GM12874 (cell line): ENCODE measurements around the gene FSTL5.

Experiments
- CTCF ChIP-seq: IDR thresholded peaks from 2 replicates; pipeline ENCODE4 v1.5.1; 2011; ENCODE audit warnings: low read depth, mild to moderate bottlenecking, control low read depth, low read length, moderate library complexity; ENCODE audit not compliant: insufficient read depth

Gene FSTL5

DNA sequence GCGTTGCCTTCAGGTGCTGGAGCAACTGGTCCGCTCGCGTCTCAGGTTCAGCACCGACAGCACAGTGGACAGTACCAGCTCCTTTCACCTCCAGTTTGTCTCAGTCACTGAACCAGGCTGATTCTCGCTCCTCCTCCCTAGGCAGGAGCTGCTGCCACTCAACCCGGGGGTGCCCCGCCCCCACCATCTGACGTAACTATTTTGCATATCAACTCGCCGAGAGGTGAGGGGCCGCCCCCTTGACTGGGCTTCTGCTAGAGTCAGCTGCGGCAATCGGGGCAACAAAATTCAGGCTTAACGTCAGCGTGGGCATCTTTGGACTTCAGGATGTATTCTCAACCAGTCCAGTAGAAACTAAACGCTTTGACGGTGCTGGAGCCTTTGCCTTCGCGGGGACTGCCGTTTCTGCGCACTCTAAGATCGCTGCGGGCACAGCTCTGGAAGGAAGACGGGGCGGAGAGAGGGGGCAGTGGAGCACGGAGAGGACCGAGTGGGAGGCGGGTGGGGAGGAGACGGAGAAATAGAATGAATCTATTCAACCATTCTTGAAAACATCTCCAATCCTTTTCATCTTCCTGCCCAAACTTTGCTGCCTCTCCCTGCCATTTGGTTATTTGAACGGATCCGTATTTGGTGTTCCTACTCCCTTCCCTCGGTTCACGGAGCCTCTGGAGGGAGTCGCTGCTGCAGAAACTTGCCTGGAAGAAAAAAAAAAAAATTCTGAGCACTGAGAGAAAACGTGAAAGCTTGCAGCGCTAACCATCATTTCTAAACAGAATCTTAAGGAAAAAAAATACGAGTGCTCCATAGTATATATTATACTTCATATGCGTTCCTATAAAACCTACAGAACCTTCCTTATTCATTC, at the start of gene FSTL5:
TSS of gene FSTL5 (minus strand) at position 109 of the 868 bp plus-strand sequence. CDS start 52,604 bp downstream, outside the sequence.
- no peak for TF ChIP-seq CTCF

GRCh38 chr4:162209706-162210105, 45.9 kb upstream of the FSTL5 start:
- no peak for TF ChIP-seq CTCF

GRCh38 chr4:162201673-162202072, 37.9 kb upstream of the FSTL5 start:
- TF ChIP-seq CTCF: no peak

GRCh38 chr4:162170509-162170908, 6.7 kb upstream of the FSTL5 start:
- no peak for TF ChIP-seq CTCF

GRCh38 chr4:162164906-162165510, 1.2 kb upstream of the FSTL5 start:
- TF ChIP-seq CTCF: no peak

GRCh38 chr4:162162672-162163071, 1.1 kb downstream of the FSTL5 start:
- no peak for TF ChIP-seq CTCF

- no peak for TF ChIP-seq CTCF
Measured at GRCh38 chr4:162157241-162157640, 6.6 kb downstream of the FSTL5 start.
